ENCODE measurements around the gene BTBD8.

DNA sequence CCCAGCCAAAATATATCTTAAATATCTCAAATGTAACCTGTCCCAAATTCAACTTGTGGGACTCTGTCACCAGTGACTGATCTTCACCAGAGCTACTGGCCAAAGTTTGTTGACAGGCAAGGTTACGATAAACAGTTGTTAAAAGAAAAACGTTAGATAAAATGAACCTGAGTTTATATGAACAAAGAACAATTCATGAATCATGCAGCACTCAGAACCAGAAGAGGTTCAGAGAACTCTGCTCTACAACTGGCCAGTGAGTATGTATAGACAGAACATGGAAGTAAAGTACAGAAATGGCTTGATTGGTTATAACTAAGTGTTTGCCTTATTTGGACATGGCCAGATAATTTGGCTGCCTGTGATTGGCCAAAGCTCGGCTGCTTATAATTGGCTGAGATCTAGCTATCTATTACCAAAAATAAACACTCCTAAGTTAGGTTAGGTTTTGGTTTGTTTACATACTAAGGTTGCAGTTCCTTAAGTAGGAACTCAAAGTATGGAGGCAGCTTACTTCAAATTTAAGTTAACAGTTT, 25.5 kb downstream of the BTBD8 start:
- no peak for TF ChIP-seq EP300 (IDR thresholded peaks at IDR 0.05)
- TF ChIP-seq, protein P1, sequence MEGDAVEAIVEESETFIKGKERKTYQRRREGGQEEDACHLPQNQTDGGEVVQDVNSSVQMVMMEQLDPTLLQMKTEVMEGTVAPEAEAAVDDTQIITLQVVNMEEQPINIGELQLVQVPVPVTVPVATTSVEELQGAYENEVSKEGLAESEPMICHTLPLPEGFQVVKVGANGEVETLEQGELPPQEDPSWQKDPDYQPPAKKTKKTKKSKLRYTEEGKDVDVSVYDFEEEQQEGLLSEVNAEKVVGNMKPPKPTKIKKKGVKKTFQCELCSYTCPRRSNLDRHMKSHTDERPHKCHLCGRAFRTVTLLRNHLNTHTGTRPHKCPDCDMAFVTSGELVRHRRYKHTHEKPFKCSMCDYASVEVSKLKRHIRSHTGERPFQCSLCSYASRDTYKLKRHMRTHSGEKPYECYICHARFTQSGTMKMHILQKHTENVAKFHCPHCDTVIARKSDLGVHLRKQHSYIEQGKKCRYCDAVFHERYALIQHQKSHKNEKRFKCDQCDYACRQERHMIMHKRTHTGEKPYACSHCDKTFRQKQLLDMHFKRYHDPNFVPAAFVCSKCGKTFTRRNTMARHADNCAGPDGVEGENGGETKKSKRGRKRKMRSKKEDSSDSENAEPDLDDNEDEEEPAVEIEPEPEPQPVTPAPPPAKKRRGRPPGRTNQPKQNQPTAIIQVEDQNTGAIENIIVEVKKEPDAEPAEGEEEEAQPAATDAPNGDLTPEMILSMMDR (IDR thresholded peaks at IDR 0.05): no peak
- TF ChIP-seq POLR2AphosphoS5 (IDR thresholded peaks at IDR 0.05): no peak
